OCI-LY7 (cell line): ENCODE results near the gene CACNA1D. TPM values are rescaled to one million over a fixed set of nuclear protein-coding genes. Genes with fewer than 3 reads are reported as not detected.

Experiments
- BruUV-seq: library from RNA; stranded (reverse); fragments of 400-500 nt; replicated peaks from 2 replicates; lab custom pipeline; 2021; lab: Mats Ljungman, UMichigan
- CTCF ChIA-PET: fragments of 300-600 bp; sonication (Branson Sonifier 250); formaldehyde crosslinking; loops from one replicate; lab custom pipeline; 2022; ENCODE audit warnings: antibody characterized with exemption; ENCODE audit not compliant: unreplicated experiment; lab: Charles Lee
- POLR2A ChIA-PET: fragments of 300-600 bp; sonication (Branson Sonifier 250); formaldehyde crosslinking; loops from one replicate; lab custom pipeline; 2022; ENCODE audit warnings: antibody characterized with exemption; lab: Charles Lee
- DNase-seq: peaks from one replicate; pipeline ENCODE4 v3.0.0-alpha.2; 2015; ENCODE audit warnings: low spot score
- H2AFZ ChIP-seq: fragments of 200-600 bp; sonication (generic), shearing (Covaris generic); 2 replicates; pipeline ENCODE4 v1.6.1; 2014; ENCODE audit warnings: mild to moderate bottlenecking, antibody characterized with exemption, low read length, moderate library complexity
- H3K27ac ChIP-seq: fragments of 200-600 bp; sonication (generic); 2 replicates; pipeline ENCODE4 v1.5.1; 2014; ENCODE audit warnings: mixed run types, low read depth, mild to moderate bottlenecking, moderate library complexity, low read length, inconsistent platforms; ENCODE audit not compliant: poor library complexity, severe bottlenecking
- H3K36me3 ChIP-seq: fragments of 200-600 bp; sonication (generic); 2 replicates; pipeline ENCODE4 v1.6.1; 2014; ENCODE audit warnings: mild to moderate bottlenecking, antibody characterized with exemption, low read length, moderate library complexity, mixed read lengths; ENCODE audit not compliant: insufficient read depth
- H3K4me1 ChIP-seq: fragments of 200-600 bp; sonication (generic); 2 replicates; pipeline ENCODE4 v1.5.1; 2014; ENCODE audit warnings: mild to moderate bottlenecking, low read length; ENCODE audit not compliant: insufficient read depth, poor library complexity, severe bottlenecking
- H3K4me2 ChIP-seq: fragments of 200-600 bp; sonication (generic); 2 replicates; pipeline ENCODE4 v1.6.1; 2014; ENCODE audit warnings: mild to moderate bottlenecking, low read length
- H3K4me3 ChIP-seq: fragments of 200-600 bp; sonication (generic); 2 replicates; pipeline ENCODE4 v1.5.1; 2014; ENCODE audit warnings: mild to moderate bottlenecking, low read depth, low read length; ENCODE audit not compliant: poor library complexity, severe bottlenecking
- H3K79me2 ChIP-seq: fragments of 200-600 bp; sonication (generic); 2 replicates; pipeline ENCODE4 v1.6.1; 2016; ENCODE audit warnings: low read depth, mild to moderate bottlenecking, low read length, moderate library complexity, mixed read lengths; ENCODE audit not compliant: insufficient read depth
- H3K9me2 ChIP-seq: fragments of 200-600 bp; sonication (generic); 2 replicates; pipeline ENCODE4 v1.6.1; 2016; ENCODE audit warnings: mild to moderate bottlenecking, low read length, mixed read lengths; ENCODE audit not compliant: insufficient read depth
- H3K9me3 ChIP-seq: fragments of 200-600 bp; sonication (generic); 2 replicates; pipeline ENCODE4 v1.6.1; 2014; ENCODE audit warnings: mild to moderate bottlenecking, mixed run types, low read length, mixed read lengths
- H4K20me1 ChIP-seq: fragments of 200-600 bp; sonication (generic); 2 replicates; pipeline ENCODE4 v1.6.1; 2014; ENCODE audit warnings: mild to moderate bottlenecking, antibody characterized with exemption, low read length, moderate library complexity, mixed read lengths; ENCODE audit not compliant: insufficient read depth
- intact Hi-C: fragments of 100-400 bp; cut with micrococcal nuclease; formaldehyde crosslinking; loops from one replicate; pipeline ENCODE4 v1.10.0; 2022; ENCODE audit not compliant: unreplicated experiment
- small RNA-seq: library from RNA; depleted of rRNA; stranded (forward); fragments of <200 nt; gene quantifications from one replicate; pipeline ENCODE3, GENCODE V24; 2014
- total RNA-seq, 2 experiments: library from RNA; depleted of rRNA in 1 of 2; stranded (reverse); fragments of >200 nt in 1 of 2; shearing (Covaris generic) in 1 of 2; gene quantifications; 2 replicates each; pipeline ENCODE4 v1.2.3, GENCODE V29; 2014 to 2022
- TF ChIP-seq, protein P1 (sequence below): fragments of 200-600 bp; sonication (generic); conservative IDR thresholded peaks from 2 replicates; pipeline ENCODE4 v1.5.1; 2014; ENCODE audit warnings: mild to moderate bottlenecking, antibody characterized with exemption, low read length, moderate library complexity, mixed read lengths

Gene CACNA1D
- total RNA-seq, 2 experiments from 2014 or later, result 0.42 TPM; not detected in 1

DNA sequence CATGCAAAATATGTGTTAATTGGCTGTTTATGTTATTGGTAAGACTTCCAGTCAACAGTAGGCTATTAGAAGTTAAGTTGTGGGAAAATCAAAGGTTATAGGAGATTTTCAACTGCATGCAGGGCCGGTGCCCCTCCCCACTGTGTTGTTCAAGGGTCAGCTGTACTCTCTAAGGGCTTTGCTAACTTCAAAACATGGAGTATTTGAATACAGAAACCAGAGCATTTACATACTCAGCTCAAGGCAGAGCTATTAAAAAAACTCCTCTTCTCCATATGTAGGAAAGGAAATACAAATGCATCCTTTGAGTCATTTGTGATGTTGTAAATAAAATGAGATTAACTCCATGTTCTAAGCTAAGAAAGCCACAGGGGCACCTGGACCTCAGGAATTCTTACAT is 368.7 kb downstream of the CACNA1D start:
- Histone ChIP-seq H3K4me1 (peaks cover 5% of the 10 kb centered on the region), H3K9me2 (no peaks in the 10 kb centered on the region), H2AFZ (no peak overlapping the region), H3K9me3 (no peaks in the 10 kb centered on the region), H3K27ac (no peak overlapping the region), H3K4me2 (no peak overlapping the region; the same call in 1 of the 2 replicates), H3K79me2 (no peaks in the 10 kb centered on the region), H4K20me1 (no peaks in the 10 kb centered on the region; the same call in 1 of the 2 replicates), H3K36me3 (peaks cover 91% of the 10 kb centered on the region), H3K4me3 (no peak overlapping the region)
- no peak for DNase-seq
- no TSS peak for BruUV-seq
- ChIA-PET CTCF (no interaction called here), POLR2A (interaction anchor here (0.7 to 1.6 kb wide), 3 partner anchors 16 to 18 kb away, joined by 3 to 5 read pairs (median 3); no protein-coding TSS in a partner anchor)
- TF ChIP-seq, protein P1, sequence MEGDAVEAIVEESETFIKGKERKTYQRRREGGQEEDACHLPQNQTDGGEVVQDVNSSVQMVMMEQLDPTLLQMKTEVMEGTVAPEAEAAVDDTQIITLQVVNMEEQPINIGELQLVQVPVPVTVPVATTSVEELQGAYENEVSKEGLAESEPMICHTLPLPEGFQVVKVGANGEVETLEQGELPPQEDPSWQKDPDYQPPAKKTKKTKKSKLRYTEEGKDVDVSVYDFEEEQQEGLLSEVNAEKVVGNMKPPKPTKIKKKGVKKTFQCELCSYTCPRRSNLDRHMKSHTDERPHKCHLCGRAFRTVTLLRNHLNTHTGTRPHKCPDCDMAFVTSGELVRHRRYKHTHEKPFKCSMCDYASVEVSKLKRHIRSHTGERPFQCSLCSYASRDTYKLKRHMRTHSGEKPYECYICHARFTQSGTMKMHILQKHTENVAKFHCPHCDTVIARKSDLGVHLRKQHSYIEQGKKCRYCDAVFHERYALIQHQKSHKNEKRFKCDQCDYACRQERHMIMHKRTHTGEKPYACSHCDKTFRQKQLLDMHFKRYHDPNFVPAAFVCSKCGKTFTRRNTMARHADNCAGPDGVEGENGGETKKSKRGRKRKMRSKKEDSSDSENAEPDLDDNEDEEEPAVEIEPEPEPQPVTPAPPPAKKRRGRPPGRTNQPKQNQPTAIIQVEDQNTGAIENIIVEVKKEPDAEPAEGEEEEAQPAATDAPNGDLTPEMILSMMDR, result no peak
- intact Hi-C loops, result no loop called here

Small RNA genes within 50 kb of the gene (small RNA-seq; reads per million reads assigned to genes)
- not detected for gene AC012467.1
- gene RF00154, result 104 reads per million, percentile 99 among the genes with 10 or more reads in this experiment

Other genes with a start within 250 kb of the CACNA1D start
- 248 and 325 TPM in 2 replicates for gene TKT, start 238.6 kb upstream of the CACNA1D start, total RNA-seq (2014; rRNA removed; shearing (Covaris generic))
- gene TKT, start 238.6 kb upstream of the CACNA1D start, total RNA-seq (2022), result 386 and 415 TPM in 2 replicates
- gene DCP1A, start 147.1 kb upstream of the CACNA1D start, total RNA-seq (2014; rRNA removed; shearing (Covaris generic)), result 21.8 and 23.8 TPM in 2 replicates
- gene DCP1A, start 147.1 kb upstream of the CACNA1D start, total RNA-seq (2022), result 23.2 and 28.1 TPM in 2 replicates